Stimulated activated CD8-positive, alpha-beta memory T cell treated with anti-CD3 and anti-CD28 coated beads, Interleukin-12 subunit alpha, Interleukin-12 subunit beta, amount 100 ng/mL, for 4 hours (primary cell): ENCODE measurements around the gene DHPS.
A peak's percentile ranks its signal among the peaks of the same experiment; 100 is the strongest.
"Not testable (repeated sequence)": the region's sequence is repeated elsewhere in the genome, so short reads cannot be mapped to it uniquely, and the experiment has no call there.

Experiments used
- DNase-seq: peaks from one replicate; pipeline ENCODE4 v3.0.0-alpha.2; 2020; ENCODE audit warnings: low read depth

DHPS gene

DNA sequence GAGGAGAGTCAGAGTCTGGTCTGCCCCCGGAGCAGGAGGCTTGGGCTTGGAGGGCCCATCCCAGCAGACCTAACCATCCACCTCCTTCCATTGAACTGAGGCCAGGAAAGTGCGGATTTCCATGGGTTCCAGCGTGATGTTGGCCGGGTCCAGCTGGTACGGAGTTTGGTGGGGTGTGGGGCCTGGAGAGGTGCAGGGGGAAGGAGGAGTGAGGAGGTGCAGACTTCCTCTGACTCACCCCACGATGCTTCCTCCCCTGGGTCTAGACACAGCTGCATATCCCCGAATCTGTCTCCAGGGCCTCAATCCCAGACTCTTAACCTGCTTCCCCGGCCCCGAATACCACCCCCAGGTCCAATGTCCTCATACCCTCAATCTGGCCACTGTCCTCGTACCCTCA, 35.1 kb downstream of the DHPS start:
- no peak for DNase-seq

- DNase-seq, result not testable (repeated sequence)
Measured at GRCh38 chr19:12643716-12644115, 38.0 kb downstream of the DHPS start.

DNA sequence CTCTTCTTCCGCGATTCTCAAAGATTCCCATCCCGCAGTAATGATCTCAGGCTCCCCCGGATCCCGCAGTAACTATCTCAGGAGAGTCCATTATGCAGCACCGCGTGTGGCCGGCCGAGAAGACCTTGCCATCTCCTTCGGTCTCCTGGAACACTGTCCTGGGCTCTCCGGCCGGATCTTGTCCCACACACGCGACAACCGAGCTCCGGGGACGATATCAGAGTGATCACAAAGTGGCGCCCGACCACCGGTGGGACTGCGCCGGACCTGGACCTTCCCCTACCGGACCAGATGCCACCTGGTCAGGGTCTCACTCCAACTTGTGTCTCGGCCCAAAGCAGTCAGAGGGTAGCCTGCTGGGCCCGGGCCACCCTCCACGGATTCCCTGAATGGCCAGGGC, 39.2 kb downstream of the DHPS start:
- no peak for DNase-seq

- no peak for DNase-seq
Measured at GRCh38 chr19:12641456-12641855, 40.2 kb downstream of the DHPS start.

- DNase-seq, result peak; percentile 74
Measured at GRCh38 chr19:12639901-12640613, 41.6 kb downstream of the DHPS start.

DNA sequence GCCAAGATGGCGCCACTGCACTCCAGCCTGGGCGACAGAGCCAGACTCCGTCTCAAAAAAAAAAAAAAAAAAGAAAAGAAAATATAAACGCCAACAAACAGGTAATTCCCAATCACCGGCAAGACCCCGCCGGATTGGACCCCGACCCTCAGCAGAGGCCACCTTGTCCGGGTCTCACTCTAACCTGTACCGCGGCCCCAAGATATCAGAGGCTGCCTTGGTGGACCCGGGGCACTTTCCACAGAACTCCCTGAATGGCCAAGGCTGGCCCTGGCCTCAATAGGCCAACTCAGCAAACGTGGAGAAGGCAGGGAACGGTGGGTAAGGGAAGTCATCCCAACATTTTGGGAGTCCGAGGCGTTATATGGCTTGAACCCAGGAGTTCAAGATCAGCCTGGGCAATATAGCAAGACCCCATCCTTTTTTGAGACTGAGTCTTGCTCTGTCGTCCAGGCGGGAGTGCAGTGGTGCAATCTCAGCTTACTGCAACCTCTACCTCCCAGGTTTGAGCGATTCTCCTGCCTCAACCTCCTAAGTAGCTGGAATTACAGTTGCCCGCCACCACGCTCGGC, 43.0 kb downstream of the DHPS start:
- no peak for DNase-seq

DNA sequence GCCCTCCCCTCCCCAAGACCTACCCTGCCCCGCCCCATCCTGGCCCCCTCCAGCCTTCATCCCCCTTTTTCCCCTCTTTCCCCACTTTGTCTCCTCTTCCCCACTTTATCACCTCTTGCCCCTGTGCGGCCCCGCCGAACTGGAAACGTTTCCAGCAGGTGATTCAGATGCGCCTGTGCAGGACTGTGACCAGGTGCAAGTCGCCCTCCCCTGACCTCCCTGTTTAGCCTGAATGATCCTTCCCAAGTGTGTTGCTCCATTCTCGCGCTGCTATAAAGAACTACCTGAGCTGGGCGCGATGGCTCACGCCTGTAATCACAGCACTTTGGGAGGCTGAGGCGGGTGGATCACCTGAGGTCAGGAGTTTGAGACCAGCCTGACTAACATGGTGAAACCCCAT, 45.0 kb downstream of the DHPS start:
- DNase-seq, result no peak

GRCh38 chr19:12629215-12629614, 52.5 kb downstream of the DHPS start:
- no peak for DNase-seq

GRCh38 chr19:12628040-12629022, 53.3 kb downstream of the DHPS start:
- DNase-seq, result no peak

DNA sequence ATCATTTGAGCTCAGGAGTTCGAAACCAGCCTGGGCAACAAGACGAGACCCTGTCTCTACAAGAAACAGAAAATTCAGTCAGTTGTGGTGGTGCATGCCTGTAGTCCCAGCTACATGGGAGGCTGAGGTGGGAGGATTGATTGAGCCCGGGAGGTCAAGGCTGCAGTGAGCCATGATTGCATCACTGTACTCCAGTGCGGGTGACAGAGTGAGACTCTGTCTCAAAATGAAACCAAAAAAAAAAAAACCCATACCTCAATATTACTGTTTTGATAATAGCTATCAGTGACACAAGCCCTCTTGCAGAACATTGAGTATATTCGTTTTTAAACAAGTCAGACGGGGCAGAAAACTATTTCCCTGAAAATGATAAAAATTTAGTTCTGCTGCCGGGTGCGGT, 54.7 kb downstream of the DHPS start:
- DNase-seq, result no peak
